NCI-H226 (cell line): ENCODE data around the gene ZFHX3.
A peak's percentile ranks its signal among the peaks of the same experiment; 100 is the strongest.

Experiments
- DNase-seq: peaks from one replicate; pipeline ENCODE4 v3.0.0-alpha.2; 2015

The ZFHX3 gene

GRCh38 chr16:73056448-73056847, 8.5 kb upstream of the ZFHX3 start:
- DNase-seq = no peak

GRCh38 chr16:73054813-73055482, 7.0 kb upstream of the ZFHX3 start:
- DNase-seq = no peak

DNA sequence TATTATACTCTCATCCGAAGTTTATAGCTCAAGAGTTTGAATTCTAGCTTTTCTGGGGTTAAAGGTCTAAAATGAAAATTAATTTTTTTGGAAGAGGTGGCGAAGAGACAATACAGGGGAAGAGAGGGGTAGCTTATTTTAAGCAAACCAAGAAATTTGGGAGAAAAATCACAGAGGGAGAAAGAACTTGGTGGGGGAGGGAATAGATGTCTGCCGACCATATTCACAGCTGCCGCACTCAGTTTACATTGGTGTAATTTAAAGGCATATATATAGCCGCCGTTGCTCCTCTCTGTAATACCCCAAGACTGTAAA, 6.5 kb upstream of the ZFHX3 start:
- DNase-seq = no peak

GRCh38 chr16:73054125-73054484, 6.2 kb upstream of the ZFHX3 start:
- DNase-seq = no peak

- DNase-seq = peak; percentile 49
Measured at GRCh38 chr16:73053364-73054124, 5.6 kb upstream of the ZFHX3 start.

DNA sequence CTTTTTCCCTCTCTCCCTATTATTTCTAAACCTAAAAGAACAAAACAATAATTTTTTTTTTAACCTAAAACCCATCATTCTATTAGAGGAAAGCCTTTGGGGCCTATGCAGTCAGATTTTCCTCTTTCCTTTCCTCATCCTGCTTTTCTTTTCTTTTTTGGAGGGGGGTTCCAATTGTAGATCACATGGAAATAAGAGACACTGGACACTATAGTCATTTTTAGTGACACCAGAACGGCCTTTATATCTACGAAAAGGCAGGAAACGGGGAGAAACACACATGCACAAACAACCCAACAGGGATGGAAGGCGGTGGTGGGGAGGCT, 5.1 kb upstream of the ZFHX3 start:
- DNase-seq = no peak

GRCh38 chr16:73052576-73052975, 4.6 kb upstream of the ZFHX3 start:
- DNase-seq = no peak

DNA sequence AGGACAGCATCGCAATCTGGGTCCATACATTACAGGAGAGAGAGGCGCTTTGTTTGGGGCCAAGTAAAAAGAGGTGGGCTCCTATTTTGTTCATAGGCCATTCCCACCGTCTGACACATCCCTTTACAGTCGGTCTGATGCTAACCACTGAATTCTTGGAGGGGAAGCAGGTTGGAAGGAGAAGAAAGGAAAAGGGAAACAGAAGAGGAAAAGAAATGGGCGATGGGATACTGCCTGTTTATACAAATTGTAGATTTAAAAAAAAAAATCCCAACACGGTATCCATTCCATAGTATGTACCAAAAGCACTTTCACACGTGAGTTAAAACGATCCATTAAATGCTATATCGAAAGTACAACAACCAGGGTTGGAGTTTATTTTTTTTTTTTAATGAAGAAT, 4.0 kb upstream of the ZFHX3 start:
- DNase-seq = no peak

- no peak for DNase-seq
Measured at GRCh38 chr16:73051226-73051625, 3.3 kb upstream of the ZFHX3 start.

- no peak for DNase-seq
Measured at GRCh38 chr16:73050201-73051099, 2.5 kb upstream of the ZFHX3 start.

DNA sequence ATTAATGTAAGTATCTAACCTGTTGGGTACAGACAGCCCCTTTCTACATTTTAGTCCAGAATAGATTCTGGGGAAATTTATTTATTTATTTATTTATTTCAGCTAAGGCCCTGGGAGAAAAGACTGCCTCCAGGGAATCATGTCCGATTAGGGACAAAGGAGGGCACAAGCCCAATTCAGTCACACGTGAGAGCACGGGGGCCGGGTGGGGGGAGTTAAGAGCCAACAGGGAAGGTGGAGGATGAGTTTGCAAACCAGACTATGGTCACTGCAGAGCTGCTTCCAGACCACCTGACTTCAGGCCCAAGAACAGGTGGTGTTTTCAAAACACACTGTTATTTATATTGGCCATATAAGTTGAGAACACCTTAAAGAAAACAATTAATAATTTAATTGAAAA, 1.6 kb upstream of the ZFHX3 start:
- DNase-seq = no peak

DNA sequence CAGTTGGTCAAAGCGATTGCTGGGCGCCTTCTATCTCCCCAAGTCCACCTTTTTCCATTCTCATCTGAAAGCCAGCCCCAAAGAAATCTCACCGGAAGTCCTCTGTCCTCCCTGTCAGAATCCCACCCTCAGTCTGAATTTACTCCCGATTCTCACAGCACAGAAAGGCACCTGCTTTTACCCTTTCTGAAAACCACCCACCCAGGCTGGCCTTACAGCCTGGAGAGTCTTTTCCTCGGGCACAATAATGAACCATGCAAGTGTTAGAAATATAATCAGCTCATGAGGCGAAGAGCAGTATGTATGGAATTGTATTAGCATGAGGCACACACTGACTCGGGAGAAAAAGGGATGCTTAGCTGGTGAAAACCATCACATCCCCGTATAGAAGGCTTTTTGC, 1.2 kb upstream of the ZFHX3 start:
- DNase-seq = no peak

DNA sequence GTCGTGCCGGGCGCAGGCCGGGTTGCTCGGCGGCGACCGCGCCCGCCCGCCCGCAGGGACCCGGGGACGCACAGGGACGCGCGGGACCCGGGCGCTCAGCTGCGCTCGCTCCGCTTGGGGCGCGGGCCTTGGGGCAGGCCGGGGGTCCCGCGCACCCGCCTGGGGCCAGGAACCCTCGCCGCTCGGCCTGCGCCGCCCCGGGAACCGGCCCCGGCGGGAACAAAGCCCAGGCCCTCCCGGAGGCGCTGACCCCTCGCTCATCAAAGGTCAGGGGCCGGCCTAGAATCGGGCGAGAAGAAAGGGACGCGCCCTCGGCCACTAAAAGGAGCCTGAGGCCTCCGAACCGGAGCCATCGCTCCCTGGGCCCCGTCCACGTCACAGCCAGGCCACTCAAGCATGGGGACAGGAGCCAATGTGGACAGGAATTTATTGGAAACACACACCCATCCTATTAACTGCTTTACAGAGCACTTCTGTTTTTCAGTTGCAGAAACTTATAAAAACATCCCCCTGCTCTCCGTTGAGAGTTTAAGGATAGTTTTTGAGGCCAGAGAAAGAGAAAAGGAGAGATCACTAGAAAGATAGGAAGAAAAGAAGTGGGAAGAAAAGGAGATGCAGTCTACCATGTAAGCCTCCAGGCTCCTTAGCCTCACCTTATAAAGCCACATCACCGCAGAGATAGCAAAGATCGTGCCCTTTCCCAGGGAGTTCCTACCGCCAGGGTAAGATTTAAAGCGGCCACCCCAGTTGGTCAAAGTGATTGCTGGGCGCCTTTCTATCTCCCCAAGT, 558 bp upstream of the ZFHX3 start:
- DNase-seq = no peak

- peak; percentile 89 for DNase-seq
Measured at GRCh38 chr16:73047221-73047535, 750 bp downstream of the ZFHX3 start.

GRCh38 chr16:73046849-73047214, 1.1 kb downstream of the ZFHX3 start:
- DNase-seq = no peak

DNA sequence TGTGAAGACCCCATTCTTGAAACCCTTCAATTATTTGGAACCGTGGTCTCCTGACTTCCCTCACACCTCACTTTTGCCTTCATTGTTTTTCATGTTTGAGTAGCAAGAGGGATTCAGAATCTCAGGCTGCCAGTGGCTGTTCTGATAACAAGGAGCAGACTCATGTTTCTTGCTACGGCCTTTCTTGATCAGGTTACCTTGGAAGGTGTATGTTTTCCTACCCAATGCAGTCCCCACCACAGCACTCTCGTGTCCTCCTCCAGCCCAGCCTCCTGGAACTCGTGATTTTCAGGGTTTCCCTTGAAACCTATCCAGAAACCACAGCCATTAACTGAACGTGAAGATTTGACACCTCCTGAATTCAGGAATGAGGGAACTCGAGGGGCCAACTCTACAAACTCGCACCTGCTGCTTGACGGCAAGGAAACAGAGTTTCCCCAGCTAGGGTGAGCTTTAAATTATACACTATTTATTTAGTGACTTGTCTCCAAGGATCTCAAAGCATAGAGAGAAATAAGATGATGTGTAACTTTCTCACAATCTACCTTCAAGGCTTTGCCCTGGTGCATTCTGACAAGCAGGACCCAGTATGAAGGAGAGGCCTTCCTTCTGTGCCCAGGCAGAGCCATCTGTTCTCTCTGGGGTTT, 1.6 kb downstream of the ZFHX3 start:
- no peak for DNase-seq

- DNase-seq = no peak
Measured at GRCh38 chr16:73043828-73044467, 4.0 kb downstream of the ZFHX3 start.

DNA sequence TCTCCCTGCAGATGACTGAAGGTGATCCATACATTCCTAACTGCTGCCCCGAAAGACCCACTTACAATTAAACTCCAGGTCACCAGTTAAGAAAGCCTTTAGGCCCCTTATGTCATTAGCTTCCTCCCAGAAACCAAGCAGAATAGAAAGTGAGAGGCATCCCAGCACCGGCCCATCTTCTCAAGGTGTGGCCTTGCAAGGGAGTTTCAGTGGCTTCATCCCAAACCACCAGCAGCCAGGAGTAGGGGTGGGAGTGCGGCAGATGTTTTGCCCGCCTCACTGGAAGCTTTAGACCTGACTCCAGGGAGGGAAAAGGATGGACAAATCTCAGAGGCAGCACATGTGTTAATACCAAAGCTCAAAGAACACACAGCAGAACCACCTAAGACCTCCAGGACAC, 5.1 kb downstream of the ZFHX3 start:
- no peak for DNase-seq

GRCh38 chr16:73041676-73042075, 6.3 kb downstream of the ZFHX3 start:
- no peak for DNase-seq

GRCh38 chr16:73040735-73041402, 7.1 kb downstream of the ZFHX3 start:
- DNase-seq = no peak

DNA sequence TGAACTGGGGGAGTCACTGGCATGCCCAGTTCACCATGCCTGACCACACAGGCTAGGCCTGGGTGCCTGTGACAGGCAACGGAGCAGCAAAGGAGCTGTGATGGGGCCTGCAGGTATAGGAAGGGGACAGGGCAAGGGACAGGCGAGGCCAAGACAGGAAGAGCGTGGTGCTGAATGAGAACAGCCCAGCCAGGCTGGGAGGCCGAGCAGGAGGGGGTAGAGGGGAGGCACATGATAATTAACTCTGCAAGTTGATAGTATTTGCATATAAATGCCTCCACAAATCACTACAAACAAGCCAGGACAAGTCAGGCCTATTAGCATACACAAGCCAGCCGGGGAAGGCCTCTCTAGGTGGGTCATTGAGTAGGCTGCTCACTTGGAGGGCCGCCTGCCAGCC, 7.8 kb downstream of the ZFHX3 start:
- DNase-seq = no peak
